Neural crest cell (in vitro differentiated cells): ENCODE data around the gene LRRC45. TPM values are rescaled to one million over a fixed set of nuclear protein-coding genes. Genes with fewer than 3 reads are reported as not detected.

Experiments
- DNase-seq: peaks from one replicate; pipeline ENCODE4 v3.0.0; 2021; ENCODE audit warnings: low read depth, mixed read lengths, low spot score
- H3K27ac Mint-ChIP-seq: one replicate; pipeline ENCODE4 v1.8.0; 2021; ENCODE audit warnings: mild to moderate bottlenecking, mixed read lengths; ENCODE audit not compliant: unreplicated experiment
- H3K27me3 Mint-ChIP-seq: 2 replicates; pipeline ENCODE4 v1.8.0; 2021; ENCODE audit warnings: low read depth, mild to moderate bottlenecking, mixed read lengths
- H3K36me3 Mint-ChIP-seq: 2 replicates; pipeline ENCODE4 v1.8.0; 2021; ENCODE audit warnings: low read depth, mild to moderate bottlenecking, mixed read lengths
- H3K4me1 Mint-ChIP-seq: 2 replicates; pipeline ENCODE4 v1.8.0; 2021; ENCODE audit warnings: mixed read lengths
- H3K4me3 Mint-ChIP-seq: one replicate; pipeline ENCODE4 v1.8.0; 2021; ENCODE audit warnings: mild to moderate bottlenecking, mixed read lengths
- H3K9me3 Mint-ChIP-seq: 2 replicates; pipeline ENCODE4 v1.8.0; 2021; ENCODE audit warnings: mixed read lengths
- total RNA-seq: library from RNA; stranded (reverse); gene quantifications from 2 replicates; pipeline ENCODE4 v1.2.1, GENCODE V29; 2021
- TF ChIP-seq, protein P1 (sequence below): fragments of 200-600 bp; sonication (generic); conservative IDR thresholded peaks from 2 replicates; pipeline ENCODE4 v1.5.0; 2021; ENCODE audit warnings: antibody characterized with exemption, mild to moderate bottlenecking

The LRRC45 gene
- total RNA-seq, 1 donor from 2014 or later = 63.5 TPM

DNA sequence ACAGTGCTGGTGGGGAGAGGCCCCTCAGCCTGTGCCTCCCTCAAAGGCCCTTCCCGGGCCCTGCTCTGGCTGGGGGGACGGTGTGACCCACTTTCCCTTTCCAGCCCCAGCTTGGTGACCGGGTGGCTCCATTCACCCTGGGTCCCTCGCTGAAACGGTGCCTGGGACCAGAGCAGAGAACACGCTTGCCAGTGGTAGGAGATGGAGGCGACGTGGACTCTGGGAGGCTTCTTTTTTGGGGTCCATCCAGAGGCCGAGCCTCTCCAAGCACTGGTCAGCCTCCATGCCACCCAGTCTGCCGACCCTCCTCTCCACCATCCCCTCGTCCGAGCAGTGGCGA lies 8.2 kb upstream of the LRRC45 start:
- TF ChIP-seq, protein P1, sequence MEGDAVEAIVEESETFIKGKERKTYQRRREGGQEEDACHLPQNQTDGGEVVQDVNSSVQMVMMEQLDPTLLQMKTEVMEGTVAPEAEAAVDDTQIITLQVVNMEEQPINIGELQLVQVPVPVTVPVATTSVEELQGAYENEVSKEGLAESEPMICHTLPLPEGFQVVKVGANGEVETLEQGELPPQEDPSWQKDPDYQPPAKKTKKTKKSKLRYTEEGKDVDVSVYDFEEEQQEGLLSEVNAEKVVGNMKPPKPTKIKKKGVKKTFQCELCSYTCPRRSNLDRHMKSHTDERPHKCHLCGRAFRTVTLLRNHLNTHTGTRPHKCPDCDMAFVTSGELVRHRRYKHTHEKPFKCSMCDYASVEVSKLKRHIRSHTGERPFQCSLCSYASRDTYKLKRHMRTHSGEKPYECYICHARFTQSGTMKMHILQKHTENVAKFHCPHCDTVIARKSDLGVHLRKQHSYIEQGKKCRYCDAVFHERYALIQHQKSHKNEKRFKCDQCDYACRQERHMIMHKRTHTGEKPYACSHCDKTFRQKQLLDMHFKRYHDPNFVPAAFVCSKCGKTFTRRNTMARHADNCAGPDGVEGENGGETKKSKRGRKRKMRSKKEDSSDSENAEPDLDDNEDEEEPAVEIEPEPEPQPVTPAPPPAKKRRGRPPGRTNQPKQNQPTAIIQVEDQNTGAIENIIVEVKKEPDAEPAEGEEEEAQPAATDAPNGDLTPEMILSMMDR = no peak
- Mint-ChIP-seq H3K27ac (no peak overlapping the region), H3K4me3 (no peak overlapping the region), H3K4me1 (peaks cover 7% of the 10 kb centered on the region), H3K27me3 (peaks cover 3% of the 10 kb centered on the region), H3K36me3 (no peaks in the 10 kb centered on the region), H3K9me3 (no peaks in the 10 kb centered on the region)
- DNase-seq = no peak

DNA sequence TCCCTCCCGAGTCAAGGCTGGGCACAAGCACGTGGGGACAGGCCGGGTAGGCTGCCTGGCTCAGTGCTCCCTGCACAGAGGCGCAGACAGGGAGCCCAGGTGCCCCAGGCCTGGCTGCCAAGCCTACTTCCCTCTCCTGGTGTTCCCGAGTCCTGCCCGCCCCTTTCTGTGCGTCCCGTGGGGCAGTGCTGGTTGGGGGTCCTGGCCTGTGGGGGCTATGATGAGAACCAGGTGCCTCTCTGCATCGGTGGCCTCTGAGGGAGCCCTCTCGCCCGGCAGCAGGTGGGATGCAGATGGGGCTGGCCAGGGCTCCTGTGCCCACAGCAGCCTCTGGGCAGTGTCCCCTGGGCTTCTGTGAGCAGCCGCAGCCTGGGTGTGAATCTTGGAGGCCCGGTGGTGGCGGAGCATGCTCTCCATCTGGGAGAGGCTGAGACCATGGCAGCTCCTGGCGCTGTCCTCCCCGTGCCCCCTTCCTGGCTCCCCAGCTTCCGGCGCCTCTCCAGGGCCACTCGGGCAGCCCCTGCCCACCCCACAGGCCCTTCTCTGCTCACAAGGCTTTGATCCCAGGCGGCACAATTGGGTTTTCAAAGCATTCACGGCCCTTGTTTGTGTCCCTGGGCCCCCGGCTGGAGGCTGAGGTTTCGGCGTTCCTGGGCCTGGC lies 7.7 kb upstream of the LRRC45 start:
- Mint-ChIP-seq H3K27ac (no peak overlapping the region), H3K27me3 (peaks cover 3% of the 10 kb centered on the region), H3K4me3 (peak overlapping the region; percentile 41), H3K4me1 (peaks cover 7% of the 10 kb centered on the region), H3K36me3 (no peaks in the 10 kb centered on the region), H3K9me3 (no peaks in the 10 kb centered on the region)
- TF ChIP-seq, protein P1 = no peak
- no peak for DNase-seq

DNA sequence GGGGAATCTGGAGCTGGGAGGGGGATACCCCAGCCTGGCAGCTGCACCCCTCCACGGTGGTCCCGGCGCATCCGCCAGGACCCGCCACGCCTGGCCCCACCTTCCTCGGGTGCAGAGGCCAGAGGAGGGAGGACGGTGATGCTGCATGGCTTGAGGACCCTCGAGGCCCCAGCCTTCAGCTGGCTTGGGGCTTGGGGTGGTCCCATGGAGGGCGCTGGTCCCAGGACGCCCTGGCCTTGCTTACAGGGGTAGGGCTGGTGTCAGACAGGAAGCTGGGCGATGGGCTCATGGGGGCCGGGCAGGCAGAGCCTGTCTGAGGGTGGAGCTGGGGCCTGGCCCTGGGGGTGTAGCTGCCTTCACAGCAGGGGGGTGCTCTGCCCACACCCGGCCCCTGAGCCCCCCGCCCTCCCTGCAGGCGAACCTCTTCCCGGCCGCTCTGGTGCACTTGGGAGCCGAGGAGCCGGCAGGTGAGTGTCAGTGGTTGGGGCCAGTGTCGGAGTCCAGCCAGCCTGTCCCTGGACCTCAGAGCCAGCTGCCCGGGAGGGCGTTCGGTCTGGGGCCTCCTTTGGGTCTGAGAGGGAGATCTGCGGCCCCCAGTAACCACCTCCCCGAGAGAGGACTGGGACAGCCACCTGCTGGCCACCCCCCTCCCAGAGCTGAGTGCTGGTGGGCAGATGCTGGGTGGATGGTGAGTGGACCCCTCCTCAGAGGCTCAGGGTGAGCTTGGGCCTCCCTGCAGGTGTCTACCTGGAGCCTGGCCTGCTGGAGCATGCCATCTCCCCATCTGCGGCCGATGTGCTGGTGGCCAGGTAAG lies 6.8 kb upstream of the LRRC45 start:
- no peak for DNase-seq
- Mint-ChIP-seq H3K36me3 (no peaks in the 10 kb centered on the region), H3K9me3 (no peaks in the 10 kb centered on the region), H3K27me3 (peaks cover 3% of the 10 kb centered on the region), H3K4me3 (no peak overlapping the region), H3K27ac (no peak overlapping the region), H3K4me1 (peaks cover 7% of the 10 kb centered on the region)
- TF ChIP-seq, protein P1 = no peak

DNA sequence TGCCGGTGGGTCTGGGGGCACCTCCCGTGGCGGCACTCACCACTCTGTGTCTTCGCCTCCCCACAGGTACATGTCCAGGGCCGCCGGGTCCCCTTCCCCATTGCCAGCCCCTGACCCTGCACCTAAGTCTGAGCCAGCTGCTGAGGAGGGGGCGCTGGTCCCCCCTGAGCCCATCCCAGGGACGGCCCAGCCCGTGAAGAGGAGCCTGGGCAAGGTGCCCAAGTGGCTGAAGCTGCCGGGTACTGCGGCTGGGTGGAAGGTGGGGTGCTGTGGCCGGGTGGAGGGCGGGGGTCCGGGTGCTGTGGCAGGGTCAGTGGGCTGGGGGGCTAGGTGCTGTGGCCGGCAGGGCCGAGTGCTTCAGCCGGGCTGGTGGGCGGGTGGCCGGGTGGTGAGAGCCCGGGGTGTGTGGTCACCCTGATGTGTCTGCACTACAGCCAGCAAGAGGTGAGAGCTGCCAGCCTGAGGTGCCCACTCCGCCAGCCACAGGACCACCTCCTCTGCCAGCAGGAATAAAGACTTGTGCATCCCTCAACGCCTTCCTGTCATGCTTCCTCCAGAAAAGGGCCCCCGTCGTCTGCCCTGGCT lies 6.1 kb upstream of the LRRC45 start:
- Mint-ChIP-seq H3K4me1 (peaks cover 12% of the 10 kb centered on the region), H3K9me3 (no peaks in the 10 kb centered on the region), H3K4me3 (peak overlapping the region; percentile 66)

DNA sequence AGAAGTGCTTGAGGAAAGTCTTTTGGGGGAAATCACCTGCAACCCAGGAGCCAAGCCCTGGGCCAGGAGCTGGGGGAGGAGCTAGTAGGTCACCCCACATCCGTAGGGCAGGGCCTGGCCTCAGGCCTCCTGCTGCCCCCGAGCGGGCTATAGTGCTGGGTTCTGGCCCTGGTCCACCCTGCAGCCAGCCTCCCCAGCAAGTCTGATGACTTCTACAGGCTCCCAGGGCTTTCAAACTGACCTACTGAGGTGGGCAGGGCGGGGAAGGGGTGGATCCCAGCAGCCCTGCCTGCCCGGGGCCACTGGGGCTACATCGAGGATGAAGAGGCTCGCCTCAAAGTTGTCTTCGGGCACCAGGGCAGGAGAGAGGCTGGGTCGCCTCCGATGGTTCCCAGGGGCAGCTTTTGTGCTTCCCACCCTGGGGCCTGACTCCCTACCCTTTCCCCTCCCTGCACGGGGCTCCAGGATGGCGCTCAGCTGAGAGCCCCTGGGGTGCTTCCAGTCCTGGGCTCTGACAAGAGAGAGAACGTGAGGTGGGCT lies 5.4 kb upstream of the LRRC45 start:
- peaks cover 11% of the 10 kb centered on the region for H3K4me1 Mint-ChIP-seq
- DNase-seq = no peak
- no peaks in the 10 kb centered on the region for H3K9me3 Mint-ChIP-seq
- H3K4me3 Mint-ChIP-seq = peak overlapping the region; percentile 66
- H3K36me3 Mint-ChIP-seq = no peaks in the 10 kb centered on the region
- TF ChIP-seq, protein P1 = no peak
- no peak overlapping the region for H3K27ac Mint-ChIP-seq
- peaks cover 3% of the 10 kb centered on the region for H3K27me3 Mint-ChIP-seq

More for the DNA sequence above, 6.1 kb upstream of the LRRC45 start:
- H3K27me3 Mint-ChIP-seq = peaks cover 3% of the 10 kb centered on the region
- H3K27ac Mint-ChIP-seq = no peak overlapping the region
- no peak for DNase-seq
- TF ChIP-seq, protein P1 = no peak
- no peaks in the 10 kb centered on the region for H3K36me3 Mint-ChIP-seq
